ENCODE measurements around the gene ADORA2A. TPM values are rescaled to one million over a fixed set of nuclear protein-coding genes. Genes with fewer than 3 reads are reported as not detected.

ADORA2A gene
- total RNA-seq, 3 donors from 2014 or later: 1.8 to 4.3 (median 3.4) TPM

DNA sequence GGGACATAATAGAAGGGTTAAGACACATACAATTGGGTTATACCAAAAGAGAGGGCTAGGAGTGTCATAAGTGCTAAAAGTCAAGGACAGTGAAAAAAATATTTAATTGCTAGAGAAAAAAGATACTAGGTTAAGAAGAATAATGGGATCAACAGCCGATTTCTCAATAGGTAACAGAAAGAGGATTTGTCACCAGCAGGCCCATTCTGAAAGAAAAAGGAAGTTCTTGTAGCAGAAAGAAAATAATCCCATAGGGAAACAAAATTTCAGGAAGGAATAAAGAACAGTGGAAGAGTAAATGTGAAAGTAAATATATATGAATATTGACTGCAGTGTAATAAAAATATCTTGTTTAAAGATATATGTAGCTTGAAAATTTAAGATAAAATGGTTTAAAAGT is 43.3 kb upstream of the ADORA2A start:
- Histone ChIP-seq H3K27me3 (no peaks in the 10 kb centered on the region), H3K9me3 (no peaks in the 10 kb centered on the region), H3K36me3 (no peaks in the 10 kb centered on the region), H3K4me1 (no peaks in the 10 kb centered on the region), H3K27ac (no peak overlapping the region), H3K4me3 (no peak overlapping the region)
- TF ChIP-seq POLR2AphosphoS5 (IDR thresholded peaks at IDR 0.05): no peak
- TF ChIP-seq, protein P1, sequence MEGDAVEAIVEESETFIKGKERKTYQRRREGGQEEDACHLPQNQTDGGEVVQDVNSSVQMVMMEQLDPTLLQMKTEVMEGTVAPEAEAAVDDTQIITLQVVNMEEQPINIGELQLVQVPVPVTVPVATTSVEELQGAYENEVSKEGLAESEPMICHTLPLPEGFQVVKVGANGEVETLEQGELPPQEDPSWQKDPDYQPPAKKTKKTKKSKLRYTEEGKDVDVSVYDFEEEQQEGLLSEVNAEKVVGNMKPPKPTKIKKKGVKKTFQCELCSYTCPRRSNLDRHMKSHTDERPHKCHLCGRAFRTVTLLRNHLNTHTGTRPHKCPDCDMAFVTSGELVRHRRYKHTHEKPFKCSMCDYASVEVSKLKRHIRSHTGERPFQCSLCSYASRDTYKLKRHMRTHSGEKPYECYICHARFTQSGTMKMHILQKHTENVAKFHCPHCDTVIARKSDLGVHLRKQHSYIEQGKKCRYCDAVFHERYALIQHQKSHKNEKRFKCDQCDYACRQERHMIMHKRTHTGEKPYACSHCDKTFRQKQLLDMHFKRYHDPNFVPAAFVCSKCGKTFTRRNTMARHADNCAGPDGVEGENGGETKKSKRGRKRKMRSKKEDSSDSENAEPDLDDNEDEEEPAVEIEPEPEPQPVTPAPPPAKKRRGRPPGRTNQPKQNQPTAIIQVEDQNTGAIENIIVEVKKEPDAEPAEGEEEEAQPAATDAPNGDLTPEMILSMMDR (IDR thresholded peaks at IDR 0.05): no peak
- no peak for TF ChIP-seq POLR2A (IDR thresholded peaks at IDR 0.05)
- no peak for DNase-seq (ENCODE audit: low spot score in 2 of 2)
- intact Hi-C loops (cut with DNase I; ENCODE audit: low total_unique reads): no loop called here

DNA sequence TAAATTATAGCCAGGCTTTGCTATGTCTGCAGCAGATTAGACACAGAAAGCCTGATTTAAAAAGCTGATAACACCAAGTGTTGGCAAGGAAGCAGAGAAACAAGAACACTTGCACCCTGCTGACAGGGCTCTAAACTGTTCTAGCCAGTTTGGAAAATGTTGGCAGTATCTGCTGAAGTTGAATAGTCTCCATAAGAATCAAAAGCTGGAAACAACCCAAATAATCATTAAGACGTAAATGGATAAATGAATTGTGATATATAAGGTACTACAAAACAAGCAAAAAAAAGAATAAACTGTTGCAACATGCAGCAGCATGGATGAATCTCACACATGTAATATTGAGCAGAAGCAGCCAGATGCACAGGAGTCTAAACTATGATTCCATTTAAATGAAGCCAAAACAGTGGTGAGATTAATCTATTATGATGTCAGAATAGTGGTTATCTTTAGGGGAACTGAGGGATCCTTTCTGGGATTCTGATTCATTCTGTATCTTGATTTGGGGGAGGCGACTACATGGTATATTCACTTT is 40.4 kb upstream of the ADORA2A start:
- DNase-seq (ENCODE audit: low spot score in 2 of 2): no peak
- no peaks in the 10 kb centered on the region for H3K4me1 ChIP-seq
- no peak overlapping the region for H3K27ac ChIP-seq
- no peak overlapping the region for H3K4me3 ChIP-seq
- H3K36me3 ChIP-seq: no peaks in the 10 kb centered on the region
- TF ChIP-seq POLR2A (IDR thresholded peaks at IDR 0.05): no peak
- TF ChIP-seq, protein P1 (IDR thresholded peaks at IDR 0.05): no peak
- no peak for TF ChIP-seq POLR2AphosphoS5 (IDR thresholded peaks at IDR 0.05)
- intact Hi-C loops (cut with DNase I; ENCODE audit: low total_unique reads): no loop called here
- no peaks in the 10 kb centered on the region for H3K9me3 ChIP-seq
- no peaks in the 10 kb centered on the region for H3K27me3 ChIP-seq

DNA sequence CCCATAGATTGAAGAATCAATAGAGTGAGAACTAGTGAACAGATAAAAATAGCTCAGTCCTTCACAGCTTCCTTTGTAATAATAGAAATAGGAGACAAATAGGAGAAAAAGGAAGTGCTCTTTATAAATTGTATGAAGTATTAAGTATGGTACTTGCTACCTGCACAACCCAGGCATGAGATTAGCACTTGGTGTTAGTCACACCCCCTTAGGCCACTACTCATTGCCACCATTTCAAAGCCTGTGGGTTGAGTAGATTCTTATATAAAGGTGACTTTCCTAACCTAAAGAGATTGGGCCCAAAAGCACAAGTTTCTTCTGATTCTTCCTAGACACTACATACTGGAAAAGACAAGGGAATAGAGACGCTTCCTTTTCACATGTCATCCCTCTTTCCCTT is 37.7 kb upstream of the ADORA2A start:
- Histone ChIP-seq H3K4me1 (no peaks in the 10 kb centered on the region), H3K4me3 (no peak overlapping the region), H3K27ac (no peak overlapping the region), H3K9me3 (no peaks in the 10 kb centered on the region), H3K36me3 (no peaks in the 10 kb centered on the region), H3K27me3 (no peaks in the 10 kb centered on the region)
- TF ChIP-seq POLR2AphosphoS5 (IDR thresholded peaks at IDR 0.05) (no peak), POLR2A (IDR thresholded peaks at IDR 0.05) (no peak)
- TF ChIP-seq, protein P1 (IDR thresholded peaks at IDR 0.05): no peak
- intact Hi-C loops (cut with DNase I; ENCODE audit: low total_unique reads): no loop called here
- DNase-seq (ENCODE audit: low spot score in 2 of 2): no peak

DNA sequence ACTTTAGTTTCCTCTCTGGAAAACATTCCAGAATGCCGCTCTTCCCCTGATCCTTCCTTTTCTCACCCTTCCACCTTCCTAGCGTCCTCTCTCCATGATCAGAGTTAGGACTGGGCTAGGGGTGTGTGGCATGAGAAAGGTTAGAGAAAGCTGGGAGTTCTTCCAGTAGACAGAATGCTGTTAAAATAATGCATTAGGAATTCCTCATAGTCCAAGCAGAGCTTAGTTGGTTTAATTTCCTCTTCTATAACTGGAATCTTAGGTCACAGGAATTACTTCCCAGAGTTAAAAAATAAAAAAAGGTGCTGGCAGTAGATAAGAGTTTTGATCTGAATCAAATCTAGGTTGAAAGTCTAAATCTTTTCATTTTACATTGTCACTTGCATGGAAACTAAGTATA is 37.2 kb upstream of the ADORA2A start:
- Histone ChIP-seq H3K27ac (no peak overlapping the region), H3K36me3 (no peaks in the 10 kb centered on the region), H3K27me3 (no peaks in the 10 kb centered on the region), H3K4me3 (no peak overlapping the region), H3K4me1 (no peaks in the 10 kb centered on the region), H3K9me3 (no peaks in the 10 kb centered on the region)
- intact Hi-C loops (cut with DNase I; ENCODE audit: low total_unique reads): no loop called here
- TF ChIP-seq, protein P1 (IDR thresholded peaks at IDR 0.05): no peak
- no peak for TF ChIP-seq POLR2AphosphoS5 (IDR thresholded peaks at IDR 0.05)
- TF ChIP-seq POLR2A (IDR thresholded peaks at IDR 0.05): no peak
- DNase-seq (ENCODE audit: low spot score in 2 of 2): no peak

DNA sequence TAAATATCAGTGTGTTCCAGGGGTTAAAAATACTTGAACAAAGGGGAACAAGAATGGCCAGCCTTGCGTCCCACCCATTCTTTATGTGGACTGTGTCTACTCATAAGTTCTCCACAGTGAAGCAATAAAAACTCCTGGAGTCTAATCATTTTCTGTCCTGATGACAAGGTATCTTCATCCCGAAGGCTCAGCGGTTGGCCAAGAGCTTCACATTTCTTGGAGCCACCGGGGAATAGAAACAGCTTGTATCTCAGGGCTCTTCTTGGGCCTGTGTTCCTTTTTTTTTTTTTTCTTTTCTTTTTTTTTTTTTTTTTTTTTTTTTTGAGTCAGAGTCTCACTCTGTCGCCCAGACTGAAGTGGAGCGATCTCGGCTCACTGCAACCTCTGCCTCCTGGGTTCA is 36.8 kb upstream of the ADORA2A start:
- no peak for DNase-seq (ENCODE audit: low spot score in 2 of 2)
- Histone ChIP-seq H3K36me3 (no peaks in the 10 kb centered on the region), H3K4me3 (no peak overlapping the region), H3K4me1 (no peaks in the 10 kb centered on the region), H3K27ac (peak overlapping the region in 1 of 2 donors; percentile 73), H3K9me3 (no peaks in the 10 kb centered on the region), H3K27me3 (no peaks in the 10 kb centered on the region)
- intact Hi-C loops (cut with DNase I; ENCODE audit: low total_unique reads): no loop called here
- TF ChIP-seq, protein P1 (IDR thresholded peaks at IDR 0.05): no peak
- TF ChIP-seq POLR2AphosphoS5 (IDR thresholded peaks at IDR 0.05): no peak
- no peak for TF ChIP-seq POLR2A (IDR thresholded peaks at IDR 0.05)

All from breast epithelium (tissue), 4 donors.